Fibroblast of lung (primary cell): ENCODE measurements around the gene OPTC.

Experiments
- EZH2 ChIP-seq: IDR thresholded peaks from 2 replicates; pipeline ENCODE4 v1.5.1; 2012; ENCODE audit warnings: low read length, control low read depth, mild to moderate bottlenecking; ENCODE audit errors: missing control alignments
- TF ChIP-seq, protein P1 (sequence below), 2 donors: IDR thresholded peaks in 1 of 2; conservative IDR thresholded peaks in 1 of 2; 1 replicate in 1 of 2; 2 replicates in 1 of 2; pipeline ENCODE4 v1.5.1; 2011 to 2012; ENCODE audit warnings: low read length in 2 of 2, control low read depth in 1 of 2, inconsistent platforms in 1 of 2, low read depth in 1 of 2, mild to moderate bottlenecking in 1 of 2

GRCh38 chr1:203462143-203462542 is 31.8 kb upstream of the OPTC start:
- TF ChIP-seq EZH2: no peak
- TF ChIP-seq, protein P1, sequence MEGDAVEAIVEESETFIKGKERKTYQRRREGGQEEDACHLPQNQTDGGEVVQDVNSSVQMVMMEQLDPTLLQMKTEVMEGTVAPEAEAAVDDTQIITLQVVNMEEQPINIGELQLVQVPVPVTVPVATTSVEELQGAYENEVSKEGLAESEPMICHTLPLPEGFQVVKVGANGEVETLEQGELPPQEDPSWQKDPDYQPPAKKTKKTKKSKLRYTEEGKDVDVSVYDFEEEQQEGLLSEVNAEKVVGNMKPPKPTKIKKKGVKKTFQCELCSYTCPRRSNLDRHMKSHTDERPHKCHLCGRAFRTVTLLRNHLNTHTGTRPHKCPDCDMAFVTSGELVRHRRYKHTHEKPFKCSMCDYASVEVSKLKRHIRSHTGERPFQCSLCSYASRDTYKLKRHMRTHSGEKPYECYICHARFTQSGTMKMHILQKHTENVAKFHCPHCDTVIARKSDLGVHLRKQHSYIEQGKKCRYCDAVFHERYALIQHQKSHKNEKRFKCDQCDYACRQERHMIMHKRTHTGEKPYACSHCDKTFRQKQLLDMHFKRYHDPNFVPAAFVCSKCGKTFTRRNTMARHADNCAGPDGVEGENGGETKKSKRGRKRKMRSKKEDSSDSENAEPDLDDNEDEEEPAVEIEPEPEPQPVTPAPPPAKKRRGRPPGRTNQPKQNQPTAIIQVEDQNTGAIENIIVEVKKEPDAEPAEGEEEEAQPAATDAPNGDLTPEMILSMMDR (conservative IDR thresholded peaks at IDR 0.05 in 1 of 2, IDR thresholded peaks at IDR 0.05 in 1 of 2; ENCODE audit: low read depth in 1 of 2, low read length in 2 of 2): no peak
